VCaP (cell line): ENCODE measurements around the gene ARID2.

Experiments used
- H3K27ac ChIP-seq: fragments of 450-650 bp; 2 replicates; pipeline ENCODE4 v1.5.1; 2017
- CTCF ChIP-seq: fragments of 450-650 bp; conservative IDR thresholded peaks from 2 replicates; pipeline ENCODE4 v1.5.1; 2017; ENCODE audit warnings: mild to moderate bottlenecking, moderate library complexity

Gene ARID2

GRCh38 chr12:45909041-45909713 is 179.7 kb downstream of the ARID2 start:
- no peak overlapping the region for H3K27ac ChIP-seq
- TF ChIP-seq CTCF, result no peak

GRCh38 chr12:45912774-45913173 is 183.3 kb downstream of the ARID2 start:
- no peak for TF ChIP-seq CTCF
- H3K27ac ChIP-seq, result no peak overlapping the region

GRCh38 chr12:45913631-45914030 is 184.1 kb downstream of the ARID2 start:
- H3K27ac ChIP-seq, result no peak overlapping the region
- TF ChIP-seq CTCF, result no peak

- no peak overlapping the region for H3K27ac ChIP-seq
- no peak for TF ChIP-seq CTCF
Observed at GRCh38 chr12:45914090-45914489, 184.6 kb downstream of the ARID2 start.

- H3K27ac ChIP-seq, result no peak overlapping the region
Observed at GRCh38 chr12:45915405-45915804, 185.9 kb downstream of the ARID2 start.

GRCh38 chr12:45918818-45919217 is 189.3 kb downstream of the ARID2 start:
- no peak for TF ChIP-seq CTCF
- no peak overlapping the region for H3K27ac ChIP-seq

More at GRCh38 chr12:45915405-45915804, 185.9 kb downstream of the ARID2 start:
- no peak for TF ChIP-seq CTCF

GRCh38 chr12:45928309-45928708 is 198.8 kb downstream of the ARID2 start:
- no peak overlapping the region for H3K27ac ChIP-seq
- no peak for TF ChIP-seq CTCF
